H1 (cell line): ENCODE results near the gene PRMT6. TPM values are rescaled to one million over a fixed set of nuclear protein-coding genes. Genes with fewer than 3 reads are reported as not detected.
A peak's percentile ranks its signal among the peaks of the same experiment; 100 is the strongest.

ENCODE experiments used
- BACH1 ChIP-seq: IDR thresholded peaks from 2 replicates; pipeline ENCODE4 v1.6.1; 2012; ENCODE audit warnings: low read length, improper control_type of control experiment
- CEBPB ChIP-seq: IDR thresholded peaks from 2 replicates; pipeline ENCODE4 v1.6.1; 2012; ENCODE audit warnings: low read depth, low read length
- CHD1 ChIP-seq: IDR thresholded peaks from 2 replicates; pipeline ENCODE4 v1.6.1; 2012; ENCODE audit warnings: low read depth, low read length, improper control_type of control experiment
- EGR1 ChIP-seq: IDR thresholded peaks from 2 replicates; pipeline ENCODE4 v1.6.1; 2011; ENCODE audit warnings: low read depth, low read length, borderline replicate concordance
- EP300 ChIP-seq, 2 experiments: IDR thresholded peaks; 1 replicate in 1 of 2; 2 replicates in 1 of 2; pipeline ENCODE4 v1.6.1; 2011 to 2012; ENCODE audit warnings: low read depth in 2 of 2, low read length in 2 of 2, mild to moderate bottlenecking in 2 of 2, borderline replicate concordance in 1 of 2, inconsistent platforms in 1 of 2, moderate library complexity in 1 of 2
- EZH2 ChIP-seq: fragments of 200-600 bp; sonication (generic); IDR thresholded peaks from 2 replicates; pipeline ENCODE4 v1.7.1; 2012; ENCODE audit warnings: low read depth, mild to moderate bottlenecking, moderate library complexity, low read length, inconsistent platforms; ENCODE audit not compliant: severe bottlenecking
- GTF2F1 ChIP-seq: IDR thresholded peaks from 2 replicates; pipeline ENCODE4 v1.6.1; 2012; ENCODE audit warnings: low read depth, low read length, improper control_type of control experiment, borderline replicate concordance
- HDAC6 ChIP-seq: IDR thresholded peaks from one replicate; pipeline ENCODE4 v1.7.1; 2012; ENCODE audit warnings: low read depth, mild to moderate bottlenecking, inconsistent platforms, low read length, moderate library complexity
- JUND ChIP-seq: IDR thresholded peaks from 2 replicates; pipeline ENCODE4 v1.6.1; 2011; ENCODE audit warnings: mild to moderate bottlenecking, improper control_type of control experiment, low read length
- KDM4A ChIP-seq: IDR thresholded peaks from one replicate; pipeline ENCODE4 v1.7.1; 2012; ENCODE audit warnings: low read depth, mild to moderate bottlenecking, moderate library complexity, low read length, inconsistent platforms; ENCODE audit not compliant: severe bottlenecking
- KDM5A ChIP-seq: fragments of 200-600 bp; IDR thresholded peaks from 2 replicates; pipeline ENCODE4 v1.7.1; 2012; ENCODE audit warnings: mild to moderate bottlenecking, low read length, inconsistent platforms, mixed read lengths
- MAFK ChIP-seq: IDR thresholded peaks from 2 replicates; pipeline ENCODE4 v1.6.1; 2012; ENCODE audit warnings: low read depth, mild to moderate bottlenecking, improper control_type of control experiment, low read length
- PHF8 ChIP-seq: fragments of 200-600 bp; sonication (generic); conservative IDR thresholded peaks from 2 replicates; pipeline ENCODE4 v1.7.1; 2012; ENCODE audit warnings: low read depth, mild to moderate bottlenecking, inconsistent platforms, low read length, moderate library complexity
- RBBP5 ChIP-seq: IDR thresholded peaks from 2 replicates; pipeline ENCODE4 v1.7.1; 2012; ENCODE audit warnings: low read depth, mild to moderate bottlenecking, inconsistent platforms, low read length, moderate library complexity, borderline replicate concordance
- RNF2 ChIP-seq: fragments of 200-900, 300-1000 bp; sonication (generic); IDR thresholded peaks from 2 replicates; pipeline ENCODE4 v1.7.1; 2016; ENCODE audit warnings: borderline replicate concordance, low read depth, mild to moderate bottlenecking, antibody characterized with exemption, low read length; ENCODE audit not compliant: poor library complexity, severe bottlenecking; ENCODE audit errors: missing control alignments
- SIRT6 ChIP-seq: IDR thresholded peaks from one replicate; pipeline ENCODE4 v1.7.1; 2012; ENCODE audit warnings: low read length, inconsistent platforms
- SP1 ChIP-seq: IDR thresholded peaks from 2 replicates; pipeline ENCODE4 v1.6.1; 2011; ENCODE audit warnings: low read depth, low read length
- SP2 ChIP-seq: IDR thresholded peaks from 2 replicates; pipeline ENCODE4 v1.6.1; 2012; ENCODE audit warnings: mild to moderate bottlenecking, low read length, inconsistent platforms
- SP4 ChIP-seq: IDR thresholded peaks from 2 replicates; pipeline ENCODE4 v1.6.1; 2012; ENCODE audit warnings: low read length, inconsistent platforms
- SRF ChIP-seq: IDR thresholded peaks from 2 replicates; pipeline ENCODE4 v1.6.1; 2011; ENCODE audit warnings: mild to moderate bottlenecking, low read depth, low read length, moderate library complexity
- TAF1 ChIP-seq: IDR thresholded peaks from 2 replicates; pipeline ENCODE4 v1.6.1; 2011; ENCODE audit warnings: mild to moderate bottlenecking, low read depth, low read length
- polyA plus RNA-seq, 7 experiments: library from polyadenylated mRNA; depleted of rRNA in 3 of 7; stranded (reverse) in 5 of 7; unstranded in 2 of 7; fragments of >200 nt in 5 of 7; fragments of 200-250 nt in 2 of 7; gene quantifications; 1 replicate in 5 of 7; 2 replicates in 1 of 7; 4 replicates in 1 of 7; pipeline versions ENCODE4 v1.2.1 to v1.2.3, GENCODE V29; 2011 to 2013; ENCODE audit warnings: missing spikeins in 2 of 7, mixed read lengths in 2 of 7
- total RNA-seq: library from RNA; stranded (reverse); fragmentation: NEBNext Ultra II Directional; extraction: Animal tissue kit (Norgen Biotek cat#: 25700); gene quantifications from 2 replicates; pipeline ENCODE4 v1.2.1, GENCODE V29; 2021
- TF ChIP-seq, protein P1 (sequence below): IDR thresholded peaks from 2 replicates; pipeline ENCODE4 v1.6.1; 2012; ENCODE audit warnings: inconsistent platforms
- TF ChIP-seq, protein P2 (sequence below): IDR thresholded peaks from 2 replicates; pipeline ENCODE4 v1.6.1; 2012; ENCODE audit warnings: low read length, inconsistent platforms

Gene PRMT6
- total and polyA plus RNA-seq, 2 of the 8 experiments (the other 6 are each of a cell fraction or from before 2014, with no cell fraction given): 23.6 to 38.2 TPM

DNA sequence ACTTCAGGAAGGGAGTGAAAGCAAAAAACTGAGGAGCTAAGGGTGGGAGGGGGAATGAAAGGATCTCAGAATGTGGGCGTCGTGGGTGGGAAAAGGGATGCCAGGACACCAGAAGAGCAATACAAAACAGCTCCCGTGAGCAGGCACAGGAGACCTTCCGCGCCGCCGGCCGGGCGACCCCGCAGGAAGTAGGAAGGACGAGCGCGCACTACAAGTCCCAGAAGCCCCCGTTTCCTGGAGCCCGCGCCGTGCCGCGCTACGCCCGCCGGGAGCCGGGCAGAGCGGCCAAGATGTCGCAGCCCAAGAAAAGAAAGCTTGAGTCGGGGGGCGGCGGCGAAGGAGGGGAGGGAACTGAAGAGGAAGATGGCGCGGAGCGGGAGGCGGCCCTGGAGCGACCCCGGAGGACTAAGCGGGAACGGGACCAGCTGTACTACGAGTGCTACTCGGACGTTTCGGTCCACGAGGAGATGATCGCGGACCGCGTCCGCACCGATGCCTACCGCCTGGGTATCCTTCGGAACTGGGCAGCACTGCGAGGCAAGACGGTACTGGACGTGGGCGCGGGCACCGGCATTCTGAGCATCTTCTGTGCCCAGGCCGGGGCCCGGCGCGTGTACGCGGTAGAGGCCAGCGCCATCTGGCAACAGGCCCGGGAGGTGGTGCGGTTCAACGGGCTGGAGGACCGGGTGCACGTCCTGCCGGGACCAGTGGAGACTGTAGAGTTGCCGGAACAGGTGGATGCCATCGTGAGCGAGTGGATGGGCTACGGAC lies at the start of gene PRMT6 (continued):
- no peak for TF ChIP-seq EZH2
- no peak for TF ChIP-seq JUND
- TF ChIP-seq, protein P1, sequence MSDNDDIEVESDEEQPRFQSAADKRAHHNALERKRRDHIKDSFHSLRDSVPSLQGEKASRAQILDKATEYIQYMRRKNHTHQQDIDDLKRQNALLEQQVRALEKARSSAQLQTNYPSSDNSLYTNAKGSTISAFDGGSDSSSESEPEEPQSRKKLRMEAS: peak; percentile 62; the same call in 1 of the 2 replicates
- TF ChIP-seq, protein P2, sequence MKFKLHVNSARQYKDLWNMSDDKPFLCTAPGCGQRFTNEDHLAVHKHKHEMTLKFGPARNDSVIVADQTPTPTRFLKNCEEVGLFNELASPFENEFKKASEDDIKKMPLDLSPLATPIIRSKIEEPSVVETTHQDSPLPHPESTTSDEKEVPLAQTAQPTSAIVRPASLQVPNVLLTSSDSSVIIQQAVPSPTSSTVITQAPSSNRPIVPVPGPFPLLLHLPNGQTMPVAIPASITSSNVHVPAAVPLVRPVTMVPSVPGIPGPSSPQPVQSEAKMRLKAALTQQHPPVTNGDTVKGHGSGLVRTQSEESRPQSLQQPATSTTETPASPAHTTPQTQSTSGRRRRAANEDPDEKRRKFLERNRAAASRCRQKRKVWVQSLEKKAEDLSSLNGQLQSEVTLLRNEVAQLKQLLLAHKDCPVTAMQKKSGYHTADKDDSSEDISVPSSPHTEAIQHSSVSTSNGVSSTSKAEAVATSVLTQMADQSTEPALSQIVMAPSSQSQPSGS: no peak
- TF ChIP-seq PHF8: peak; percentile 92
- no peak for TF ChIP-seq CEBPB
- peak; percentile 9; the same call in 1 of the 2 replicates for TF ChIP-seq KDM5A
- no peak for TF ChIP-seq BACH1
- no peak for TF ChIP-seq RNF2
- no peak for TF ChIP-seq SP2
- TF ChIP-seq MAFK: no peak
- TF ChIP-seq EP300 (IDR thresholded peaks at IDR 0.05; ENCODE audit: borderline replicate concordance in 1 of 2, low read depth in 2 of 2, low read length in 2 of 2): no peak
- TF ChIP-seq KDM4A: peak; percentile 93
- no peak for TF ChIP-seq SP4
- TF ChIP-seq EGR1: no peak
- no peak for TF ChIP-seq SP1
- TF ChIP-seq SRF: 0 out of 2 replicates have a peak, but pooled peaks have one; percentile 8
- TF ChIP-seq CHD1: no peak
- TF ChIP-seq SIRT6: no peak
- no peak for TF ChIP-seq GTF2F1
- peak; percentile 92 for TF ChIP-seq TAF1
- TF ChIP-seq RBBP5: no peak
- TF ChIP-seq HDAC6: no peak
